ENCODE measurements around the gene DOCK4.

The DOCK4 gene

DNA sequence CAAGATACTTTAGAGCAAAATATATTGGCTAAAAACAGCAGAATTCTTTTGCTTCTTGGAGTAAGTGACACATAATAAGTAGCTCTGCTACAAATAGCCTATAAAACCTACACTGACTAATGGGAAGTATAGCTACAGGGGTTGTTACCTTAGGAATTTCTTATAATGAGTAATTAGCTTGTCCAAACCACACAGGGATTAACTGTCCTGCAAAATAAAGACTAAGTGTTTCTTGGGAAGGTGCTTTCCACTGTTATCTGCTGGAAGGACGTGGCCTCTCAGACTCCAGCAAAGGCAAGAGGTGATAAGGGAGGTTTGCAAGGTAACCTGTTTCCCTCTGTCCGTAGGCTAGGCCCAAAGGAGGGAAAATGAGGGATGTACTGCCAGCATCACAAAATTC is 302.4 kb downstream of the DOCK4 start:
- DNase-seq (ENCODE audit: low read depth), result no peak

DNA sequence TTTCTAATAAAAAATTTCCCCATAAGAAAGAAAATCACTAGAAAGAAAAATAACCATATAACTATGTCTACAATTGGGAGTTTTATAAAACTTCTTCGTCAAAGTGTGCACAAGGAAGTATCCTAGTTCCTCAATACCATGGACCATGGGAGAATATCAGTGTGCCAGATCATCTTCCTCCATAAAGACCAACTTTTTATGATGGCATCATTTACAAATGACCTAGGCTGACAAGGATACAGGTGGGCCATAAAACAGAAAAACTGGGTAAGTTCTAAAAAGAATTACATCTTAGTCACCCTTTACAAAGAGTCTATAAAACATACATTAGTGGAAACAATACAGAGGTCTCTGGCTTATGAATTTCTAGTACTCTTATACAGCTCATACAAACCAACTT is 303.2 kb downstream of the DOCK4 start:
- no peak for DNase-seq (ENCODE audit: low read depth)

DNA sequence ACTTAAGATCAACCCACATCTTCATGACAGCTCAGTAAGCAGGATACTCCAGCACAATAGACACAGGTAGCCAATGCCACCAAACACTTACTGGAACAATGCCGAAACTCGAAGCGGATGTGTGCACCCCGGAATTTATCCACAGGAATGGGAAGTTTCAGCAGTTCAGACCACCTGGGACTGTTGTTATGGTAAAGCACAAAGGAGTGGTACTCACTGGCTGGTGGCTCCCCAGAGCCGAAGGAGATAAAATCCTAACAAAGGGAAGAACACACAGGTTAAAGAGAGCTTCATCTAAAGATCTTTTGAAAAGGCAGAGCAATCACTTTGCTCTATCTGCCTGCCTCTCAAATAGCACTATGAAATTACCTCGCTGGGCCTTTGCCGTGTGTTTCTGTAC is 305.9 kb downstream of the DOCK4 start:
- DNase-seq (ENCODE audit: low read depth), result no peak

DNA sequence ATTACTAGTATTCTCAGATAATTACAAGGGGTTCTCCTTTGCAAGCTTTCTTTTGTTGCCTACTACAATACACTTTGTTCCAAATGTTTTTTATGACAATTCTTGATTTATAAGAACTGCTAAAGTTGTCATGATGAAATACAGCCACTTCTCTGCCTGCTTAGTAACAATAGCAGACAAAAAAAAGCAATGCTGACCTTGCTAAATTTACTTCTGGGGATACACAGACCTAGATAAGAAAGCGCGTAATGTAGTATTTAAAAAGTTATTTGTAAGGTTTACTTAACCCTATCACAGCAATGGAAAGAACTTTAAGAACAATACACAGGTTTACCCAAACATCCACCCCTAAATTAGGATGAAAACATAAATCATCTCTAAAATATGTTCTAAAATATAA is 311.1 kb downstream of the DOCK4 start:
- no peak for DNase-seq (ENCODE audit: low read depth)

DNA sequence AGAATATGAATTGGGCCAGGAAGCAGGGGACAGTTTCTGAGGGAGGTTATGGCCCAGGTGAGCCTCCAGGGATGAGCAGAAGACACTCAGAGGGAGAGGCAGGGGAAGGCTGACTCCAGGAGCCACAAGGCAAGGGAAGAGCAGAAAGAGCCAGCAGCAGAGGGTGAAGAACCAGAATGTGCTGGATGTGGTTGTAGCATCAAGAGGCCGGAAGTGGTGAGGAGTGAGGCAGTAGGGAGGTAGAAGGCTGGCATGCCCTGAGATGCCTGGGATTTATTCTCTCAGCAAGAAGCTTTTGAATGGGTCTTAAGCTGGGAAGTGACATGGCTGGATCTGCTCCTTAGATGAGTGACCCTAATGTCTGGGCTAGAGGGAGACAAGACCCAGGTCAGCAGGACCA is 311.7 kb downstream of the DOCK4 start:
- DNase-seq (ENCODE audit: low read depth), result no peak

DNA sequence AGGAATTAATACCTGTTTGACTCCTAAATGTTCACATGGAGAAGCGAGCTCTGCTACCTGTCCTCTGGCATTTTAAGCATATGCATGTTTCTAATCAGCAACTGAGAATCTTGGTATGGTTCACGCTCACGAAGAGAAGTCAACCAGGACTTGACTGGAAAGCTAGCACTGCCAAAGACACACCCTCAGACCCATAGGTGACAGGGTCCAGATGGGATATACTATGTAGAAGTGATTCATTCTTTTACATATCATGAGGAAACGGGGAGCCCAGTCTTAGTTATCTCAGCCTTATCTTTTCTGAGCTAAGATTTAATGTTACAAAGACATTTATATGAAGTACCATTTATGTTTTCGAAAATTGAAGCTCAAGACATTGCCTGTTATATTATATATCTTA is 313.0 kb downstream of the DOCK4 start:
- no peak for DNase-seq (ENCODE audit: low read depth)

DNA sequence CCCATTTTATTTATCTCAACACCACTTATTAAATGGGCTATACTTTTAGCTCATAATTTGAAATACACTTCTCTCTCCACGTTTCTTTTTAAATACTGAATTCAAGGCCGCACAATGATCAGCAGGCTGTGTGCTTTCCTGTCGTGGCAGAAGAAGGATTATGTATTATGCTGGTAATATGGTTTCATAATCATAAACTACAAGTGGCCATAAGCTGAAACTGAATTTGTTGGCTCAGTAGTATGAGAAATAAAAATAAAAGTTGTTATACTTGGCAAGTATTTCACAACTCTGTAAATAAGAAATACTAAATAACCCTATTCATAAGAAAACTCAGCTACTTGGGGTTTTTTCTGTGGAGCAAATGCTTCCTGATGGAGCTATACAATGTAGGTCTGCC is 313.6 kb downstream of the DOCK4 start:
- DNase-seq (ENCODE audit: low read depth), result no peak

DNA sequence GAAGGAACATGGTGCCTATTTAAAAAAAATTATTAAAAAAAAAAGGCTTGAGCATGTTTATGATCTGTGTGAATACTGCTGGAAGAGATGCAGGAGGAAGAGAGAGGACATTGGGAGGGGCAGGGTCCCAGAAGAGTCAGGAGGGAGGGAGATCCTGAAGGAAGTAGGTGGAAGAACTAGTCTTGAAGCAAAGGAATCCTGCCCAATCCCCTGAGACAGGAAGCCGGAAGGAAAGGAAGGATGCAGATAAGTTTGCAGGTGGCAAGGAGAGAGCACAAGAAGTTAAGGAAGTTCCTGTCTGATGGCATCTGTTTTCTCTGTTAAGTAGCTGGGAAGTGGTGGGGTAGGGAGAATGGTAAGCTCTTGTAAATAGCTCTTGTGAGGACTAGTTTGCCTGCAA is 318.5 kb downstream of the DOCK4 start:
- DNase-seq (ENCODE audit: low read depth), result no peak

DNA sequence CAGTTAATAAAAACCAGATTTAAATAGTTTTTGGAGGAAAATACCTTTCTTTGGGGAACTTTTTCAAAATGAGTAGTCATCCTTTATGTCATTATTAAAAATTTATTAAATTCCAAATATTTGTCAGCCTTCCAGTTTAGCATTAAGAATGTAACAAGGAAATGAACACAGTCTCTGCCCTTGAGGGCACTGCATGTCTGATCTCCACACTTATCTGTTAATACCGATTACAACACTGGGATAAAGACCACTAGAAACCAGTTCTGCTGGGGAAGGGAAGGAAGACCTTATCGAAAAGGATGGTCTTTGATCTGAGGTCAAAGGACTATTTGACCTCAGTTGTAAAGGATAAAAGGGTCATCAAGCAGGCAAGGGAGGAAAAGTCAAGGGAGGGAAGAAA is 320.0 kb downstream of the DOCK4 start:
- no peak for DNase-seq (ENCODE audit: low read depth)

DNA sequence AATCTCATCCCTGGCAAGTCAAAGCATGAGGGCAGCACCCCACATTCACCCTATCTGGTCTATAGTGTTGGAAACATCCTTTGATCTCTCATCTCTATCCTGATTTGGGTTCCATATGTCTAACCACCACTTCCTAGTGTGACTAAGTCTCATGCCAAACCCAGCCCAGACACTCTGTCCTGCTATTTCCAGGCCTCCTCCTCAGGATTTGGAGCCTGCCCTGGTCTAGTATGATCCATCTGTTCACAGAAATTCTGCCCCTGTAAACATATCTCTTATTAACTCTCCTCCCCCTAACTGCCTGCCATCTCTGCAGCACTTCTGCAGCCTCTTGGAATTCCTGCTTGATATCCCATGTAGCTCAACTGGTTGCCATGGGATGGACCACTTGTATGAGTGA is 323.0 kb downstream of the DOCK4 start:
- DNase-seq (ENCODE audit: low read depth), result no peak

DNA sequence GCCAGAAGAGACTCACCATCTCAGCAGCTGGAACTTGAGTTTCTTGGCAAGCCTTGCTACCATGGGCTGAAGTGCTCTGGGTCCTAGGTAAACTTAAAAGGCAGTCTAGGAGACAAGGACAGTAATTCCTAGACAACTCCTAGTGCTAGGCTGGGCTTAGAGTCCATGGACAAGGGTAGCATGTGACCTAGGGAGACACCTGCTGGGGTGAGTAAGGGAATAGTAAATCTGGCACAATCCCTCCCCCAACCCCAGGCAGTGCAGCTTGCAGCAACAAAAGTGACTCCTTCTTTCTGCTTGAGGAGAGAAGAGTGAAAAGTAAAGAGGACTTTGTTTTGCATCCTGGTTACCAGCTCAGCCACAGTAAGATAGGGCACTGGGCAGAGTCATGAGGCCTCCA is 327.4 kb downstream of the DOCK4 start:
- DNase-seq (ENCODE audit: low read depth), result no peak

DNA sequence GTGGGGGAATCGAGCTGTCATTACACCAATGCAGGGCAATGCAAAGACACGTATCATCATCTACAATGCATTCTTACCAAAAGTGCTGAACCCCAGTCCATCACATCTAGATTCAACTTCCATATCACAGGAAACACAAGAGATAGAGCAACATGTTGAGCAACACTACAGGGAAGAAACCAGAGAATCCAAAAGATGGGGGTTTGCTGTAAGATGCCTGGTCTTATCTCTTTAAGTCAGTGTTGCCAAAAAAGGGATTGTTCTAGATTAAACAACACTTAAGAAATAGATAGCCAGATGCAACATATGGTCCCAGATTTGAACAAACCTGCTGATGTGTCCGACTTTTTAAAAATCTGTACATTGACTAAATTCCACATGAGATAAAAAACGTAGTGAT is 328.3 kb downstream of the DOCK4 start:
- no peak for DNase-seq (ENCODE audit: low read depth)

DNA sequence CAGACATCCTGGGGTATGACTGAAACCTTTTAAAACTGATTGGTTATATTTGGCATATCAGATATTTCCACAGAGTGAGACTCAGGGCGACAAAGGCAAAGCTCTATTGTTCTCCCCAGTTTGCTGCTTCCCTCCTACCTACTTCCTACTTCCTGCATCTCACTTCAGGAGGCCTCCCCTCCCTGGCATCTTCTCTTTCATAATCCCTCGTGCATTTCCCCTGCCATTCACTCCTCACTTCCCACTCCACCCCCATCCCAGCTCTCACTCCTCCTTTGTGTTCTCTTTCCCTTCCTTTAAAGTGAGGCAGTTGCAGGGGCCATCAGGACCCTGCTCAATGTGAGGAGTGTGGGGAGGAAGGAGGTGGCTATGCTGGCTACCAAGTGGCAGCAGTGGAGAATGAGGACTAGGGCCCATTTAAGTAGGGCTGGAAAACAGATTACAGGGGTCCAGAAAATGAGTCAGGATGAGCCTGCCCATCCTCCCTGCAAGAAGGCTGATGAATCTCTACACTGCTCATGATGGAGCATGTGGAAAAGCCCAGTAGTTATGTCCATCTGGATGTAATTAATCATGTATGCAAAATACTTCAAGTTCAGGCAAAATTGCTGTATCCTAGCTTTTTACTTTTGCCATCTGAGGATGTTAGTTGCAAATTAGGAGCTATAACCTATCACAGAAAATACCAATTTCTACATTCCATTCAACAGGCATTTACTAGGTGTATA is 332.1 kb downstream of the DOCK4 start:
- DNase-seq (ENCODE audit: low read depth), result peak; percentile 13

DNA sequence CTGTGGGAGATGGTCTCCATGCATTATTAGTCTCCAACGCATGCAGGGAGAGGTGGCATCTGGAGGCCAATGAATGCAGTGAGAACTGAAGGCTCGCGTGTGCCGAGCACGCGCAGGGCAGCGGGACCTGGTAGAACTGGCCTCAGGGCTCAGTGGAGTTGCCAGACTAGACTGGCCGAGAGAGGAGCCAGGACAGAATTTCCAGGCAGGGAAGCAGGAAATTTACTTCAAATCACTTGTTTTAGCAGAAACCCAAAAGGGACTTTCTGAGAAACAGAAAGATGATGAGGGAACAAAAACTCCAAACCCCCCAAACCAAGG is 332.9 kb downstream of the DOCK4 start:
- no peak for DNase-seq (ENCODE audit: low read depth)

DNA sequence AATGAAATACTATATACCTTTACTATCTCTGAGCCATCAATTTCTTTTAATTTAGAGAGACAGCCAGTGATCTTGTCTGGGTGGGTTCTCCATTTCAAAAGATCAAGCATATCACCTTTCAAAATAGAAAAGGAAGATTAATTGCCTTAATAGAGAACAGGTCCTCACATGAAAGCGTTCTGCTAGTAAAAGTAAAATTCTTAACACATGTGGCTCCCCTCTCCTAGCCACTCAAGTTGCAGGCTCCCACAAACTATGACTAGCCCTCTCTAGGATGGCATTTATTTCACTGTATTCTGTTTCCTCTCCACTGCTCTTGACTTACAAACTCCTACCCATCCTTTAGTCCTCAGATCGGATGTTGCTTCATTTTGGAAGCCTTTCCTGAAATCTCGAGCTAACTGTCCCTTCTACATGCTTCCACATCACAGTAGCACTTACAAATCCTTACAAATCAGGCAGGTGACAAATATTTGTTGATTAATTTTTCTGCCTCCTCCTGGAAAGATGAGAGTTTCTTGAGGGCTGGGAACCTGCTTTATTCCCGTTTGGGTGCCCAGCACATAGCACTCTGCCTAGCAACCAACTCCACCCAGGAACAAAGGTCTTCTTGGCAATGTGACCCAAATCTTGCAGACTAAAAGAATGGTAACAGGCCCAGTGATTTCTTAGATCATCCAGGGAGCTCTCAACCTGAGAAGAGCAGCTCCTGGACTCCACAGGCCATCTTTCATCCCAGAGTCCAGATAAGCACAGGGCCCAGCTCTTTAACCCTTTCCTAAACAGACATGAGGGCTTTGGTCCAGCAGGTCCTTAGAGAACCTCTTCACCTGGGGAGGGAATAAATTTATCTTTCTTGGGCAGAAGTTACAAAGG is 333.5 kb downstream of the DOCK4 start:
- no peak for DNase-seq (ENCODE audit: low read depth)

DNA sequence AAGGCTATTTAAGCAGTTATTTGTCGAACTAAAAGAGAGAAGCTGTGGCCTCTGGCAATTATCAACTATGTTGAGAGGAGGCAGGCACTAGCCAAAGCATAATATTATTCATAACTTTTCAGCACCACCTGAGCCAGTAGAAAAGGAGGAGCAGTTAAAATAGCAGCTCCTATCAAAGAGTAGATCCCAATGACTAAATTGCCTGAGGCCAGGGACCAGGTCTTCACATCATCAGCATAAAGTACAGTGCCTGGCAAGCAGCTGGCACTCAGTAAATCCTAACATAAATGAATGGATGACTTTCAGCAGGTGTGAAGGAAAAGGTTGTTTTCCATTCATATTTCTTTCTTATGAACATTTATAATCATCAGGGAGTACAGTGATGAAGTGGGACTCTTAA is 334.9 kb downstream of the DOCK4 start:
- no peak for DNase-seq (ENCODE audit: low read depth)

DNA sequence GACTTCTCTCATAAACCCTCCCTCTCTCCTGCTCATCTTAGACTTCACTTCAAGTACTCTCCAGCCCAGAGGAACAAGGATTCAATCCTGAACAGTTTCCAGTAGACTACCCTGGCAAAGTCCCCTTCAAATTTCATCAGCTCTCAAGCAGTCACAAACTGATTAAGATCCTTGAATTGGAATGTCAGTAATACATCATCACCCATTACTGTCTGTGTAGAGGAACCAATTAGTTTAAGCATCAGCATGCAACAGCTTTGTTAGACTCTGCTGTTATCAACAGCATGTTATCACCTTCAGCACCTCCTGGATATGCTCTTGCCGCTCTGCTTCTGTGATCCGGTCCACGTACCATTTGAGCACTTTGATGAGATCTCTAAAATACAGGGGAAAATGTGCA is 336.9 kb downstream of the DOCK4 start:
- DNase-seq (ENCODE audit: low read depth), result no peak

DNA sequence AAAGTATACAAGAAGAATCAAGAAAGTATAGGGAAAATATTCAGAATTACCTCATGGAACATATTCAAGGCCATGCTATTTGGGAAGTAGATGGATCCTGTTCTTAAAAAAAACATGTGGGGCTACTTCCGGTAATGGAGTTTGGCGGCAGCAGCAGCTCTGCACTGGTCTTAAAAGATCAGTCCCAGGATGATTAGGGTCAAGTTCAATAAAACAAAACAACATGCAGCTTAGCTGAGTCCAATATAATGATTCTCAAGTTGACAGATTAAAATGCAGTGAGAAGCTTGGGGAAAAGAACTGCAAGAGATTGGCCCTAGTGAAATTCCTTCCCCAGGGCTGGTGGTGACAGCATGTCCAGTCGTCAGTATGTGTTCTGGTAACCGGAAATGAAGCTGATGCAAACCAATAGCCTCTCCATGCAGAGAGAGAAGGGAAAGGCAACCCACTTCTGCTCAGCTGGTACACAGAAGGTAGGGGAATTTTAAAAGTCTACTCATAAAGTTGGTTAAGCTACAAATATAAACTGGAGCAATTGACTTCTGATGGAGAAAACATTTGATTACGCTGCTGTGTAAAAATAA is 338.8 kb downstream of the DOCK4 start:
- no peak for DNase-seq (ENCODE audit: low read depth)

DNA sequence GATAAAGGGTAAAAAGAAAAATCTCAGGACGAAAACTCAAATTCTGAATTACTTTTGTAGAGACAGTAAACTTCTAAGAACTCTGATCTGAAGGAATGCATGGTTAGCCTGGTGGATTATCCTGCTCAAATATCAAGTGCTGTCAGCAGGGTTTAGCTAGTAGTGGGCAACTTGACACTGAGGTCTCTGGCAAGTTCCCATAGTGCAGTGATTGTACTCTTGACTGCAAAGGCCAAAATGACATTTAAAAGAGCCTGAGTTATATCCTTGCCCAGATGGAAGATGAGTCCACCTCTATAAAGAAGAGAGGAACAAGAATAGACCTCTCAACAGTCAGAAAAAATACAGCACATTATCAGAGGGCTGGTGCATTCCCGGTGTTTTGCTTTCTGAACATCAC is 339.4 kb downstream of the DOCK4 start:
- DNase-seq (ENCODE audit: low read depth), result no peak

DNA sequence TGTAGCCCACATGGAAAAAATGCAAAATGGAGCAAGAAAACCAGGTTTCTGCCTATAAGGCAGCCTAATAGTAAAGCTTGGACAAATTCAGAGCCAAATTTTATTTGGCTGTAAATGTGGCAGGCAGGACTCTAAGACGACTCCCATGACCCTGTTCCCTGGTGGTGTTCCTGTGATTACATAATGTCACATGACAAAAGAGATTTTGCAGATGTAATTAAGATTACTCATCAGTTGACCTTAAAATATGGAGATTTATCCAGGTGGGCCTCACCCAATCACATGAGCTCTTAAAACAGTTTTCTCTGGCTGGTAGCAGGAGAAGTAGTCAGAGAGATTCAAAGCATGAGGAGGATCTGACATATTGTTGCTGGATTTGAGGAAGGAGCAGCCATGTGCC is 340.8 kb downstream of the DOCK4 start:
- DNase-seq (ENCODE audit: low read depth), result no peak

DNA sequence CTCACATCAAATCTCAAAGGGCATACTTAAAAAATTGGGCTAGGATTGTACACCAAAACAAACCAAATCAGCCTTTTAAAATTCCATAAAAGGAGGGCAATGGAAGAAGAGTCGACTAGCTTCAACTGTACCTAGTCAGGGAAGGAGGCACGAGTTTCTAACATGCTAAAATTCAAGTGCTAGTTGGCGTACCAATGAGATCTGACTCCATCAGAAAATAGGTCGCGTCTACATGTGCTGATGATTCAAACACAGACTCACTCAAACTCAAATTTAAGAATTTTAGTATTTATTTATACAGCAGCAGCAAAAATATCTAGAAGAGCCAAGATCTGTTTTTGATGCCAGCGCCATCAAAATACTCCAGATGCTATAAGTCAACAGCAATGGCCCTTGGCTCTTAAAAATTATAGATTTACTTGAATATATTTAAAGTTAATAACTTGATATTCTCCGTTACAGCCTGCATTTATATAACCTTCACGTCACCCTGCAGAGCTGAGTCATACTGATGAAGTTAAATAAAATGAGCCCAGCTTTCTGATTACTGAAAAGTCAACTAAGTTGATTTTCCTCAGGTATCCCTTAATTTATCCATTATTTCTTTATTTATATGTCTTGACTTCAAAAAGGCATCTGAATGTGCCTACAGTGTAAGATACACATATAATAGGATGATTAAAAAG is 341.8 kb downstream of the DOCK4 start:
- DNase-seq (ENCODE audit: low read depth), result no peak

DNA sequence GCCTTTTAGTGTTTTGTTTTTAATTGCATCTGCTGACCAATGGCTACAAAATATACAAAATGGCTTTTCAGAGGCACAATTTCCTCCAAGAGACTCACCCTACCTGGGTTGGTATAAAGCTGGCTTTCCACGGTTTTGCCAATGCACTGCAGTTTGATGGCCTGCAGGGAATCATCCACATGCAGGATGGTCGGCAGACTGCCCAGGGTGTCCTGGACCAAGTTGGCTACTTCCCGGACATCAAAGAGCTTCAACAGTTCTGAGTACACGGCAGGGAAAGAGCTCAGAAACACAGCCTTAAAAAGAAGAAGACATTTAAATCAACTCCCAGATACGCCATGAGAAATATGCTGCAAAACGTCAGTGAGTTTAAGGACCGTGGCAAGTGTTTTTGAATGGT is 342.9 kb downstream of the DOCK4 start:
- DNase-seq (ENCODE audit: low read depth), result no peak

DNA sequence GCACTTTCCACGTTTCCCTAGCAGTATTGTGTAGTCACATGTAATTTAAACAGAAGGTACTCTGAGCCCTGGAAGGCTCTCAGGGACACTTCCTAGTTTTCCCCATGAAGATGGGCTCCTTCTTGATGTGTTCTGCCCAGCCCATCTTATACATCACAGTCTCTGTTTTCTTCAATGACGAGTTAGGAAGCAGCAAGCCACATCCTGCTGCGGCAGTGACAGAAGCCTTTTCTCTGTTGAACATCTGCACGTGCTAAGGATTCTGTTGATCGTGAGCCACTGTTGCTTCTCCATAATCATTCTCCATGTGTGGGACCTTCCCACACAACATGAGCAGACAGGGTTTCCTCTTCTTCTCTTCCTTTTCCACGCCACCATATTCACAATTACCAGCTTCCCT is 346.0 kb downstream of the DOCK4 start:
- no peak for DNase-seq (ENCODE audit: low read depth)

Data from GM04504 (cell line).